ENCODE results near the gene GPRC5A. TPM values are rescaled to one million over a fixed set of nuclear protein-coding genes. Genes with fewer than 3 reads are reported as not detected.

Gene GPRC5A
- total and polyA plus RNA-seq, 2 experiments from 2014 or later = 37.8 to 84.8 TPM

DNA sequence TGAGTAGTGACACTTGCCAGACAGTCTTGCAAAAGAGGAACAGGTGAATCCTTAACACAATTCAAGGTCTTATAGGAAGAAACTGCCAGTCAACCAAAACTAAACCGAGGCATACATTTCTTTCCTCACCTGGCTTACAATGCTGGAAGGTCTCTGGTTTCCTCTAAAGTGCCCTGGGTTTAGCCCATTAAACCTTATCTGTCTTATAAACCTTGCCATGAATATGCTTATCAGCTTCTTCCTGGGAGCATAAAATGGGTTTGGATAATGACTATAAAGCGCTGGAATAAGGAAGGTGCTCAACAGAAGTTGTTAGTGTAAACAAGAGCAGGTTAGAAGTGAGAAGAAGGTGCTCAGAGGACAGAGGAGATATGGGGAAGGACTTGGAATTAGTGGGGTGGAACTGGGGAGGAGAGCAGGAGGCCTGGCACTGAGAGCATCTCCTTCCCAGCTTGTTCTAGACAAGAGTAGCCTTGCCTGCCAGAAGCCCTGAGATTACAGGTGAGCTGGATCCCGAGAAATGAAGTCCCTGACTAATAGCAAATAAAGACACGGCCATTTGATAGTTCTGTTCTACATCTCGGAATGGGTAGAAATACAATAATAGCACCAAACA is 14.1 kb upstream of the GPRC5A start:
- Histone ChIP-seq H3K9me2 (ENCODE audit: insufficient read depth) (no peaks in the 10 kb centered on the region), H3K9ac (no peak overlapping the region), H3K36me3 (ENCODE audit: low read depth) (no peaks in the 10 kb centered on the region), H2AFZ (no peak overlapping the region), H3F3A (ENCODE audit: insufficient read depth) (peaks cover 22% of the 10 kb centered on the region), H3K79me2 (ENCODE audit: insufficient read depth) (no peaks in the 10 kb centered on the region), H3K9me3 (ENCODE audit: low read depth) (no peaks in the 10 kb centered on the region), H4K20me1 (ENCODE audit: insufficient read depth) (no peaks in the 10 kb centered on the region), H3K4me2 (ENCODE audit: unreplicated experiment) (no peak overlapping the region), H3K27ac (no peak overlapping the region), H3K4me1 (ENCODE audit: insufficient read depth) (peaks cover 36% of the 10 kb centered on the region), H3K27me3 (replicated peaks; ENCODE audit: insufficient read depth) (no peaks in the 10 kb centered on the region), H3K4me3 (no peak overlapping the region)
- no peak for TF ChIP-seq EZH2 (IDR thresholded peaks at IDR 0.05; ENCODE audit: insufficient read depth, poor library complexity, severe bottlenecking)
- no peak for TF ChIP-seq EZH2phosphoT487 (IDR thresholded peaks at IDR 0.05; ENCODE audit: insufficient read depth, low read depth)
- 77 to 91% methylated on average over 5 of the region's 5 CpGs for WGBS, 2 experiments (ENCODE audit: low coverage in 1 of 2, low lambda C conversion rate in 2 of 2, missing lambda C conversion rate in 2 of 2)
- no peak for DNase-seq
- in situ Hi-C loops (cut with MboI) = no loop called here

DNA sequence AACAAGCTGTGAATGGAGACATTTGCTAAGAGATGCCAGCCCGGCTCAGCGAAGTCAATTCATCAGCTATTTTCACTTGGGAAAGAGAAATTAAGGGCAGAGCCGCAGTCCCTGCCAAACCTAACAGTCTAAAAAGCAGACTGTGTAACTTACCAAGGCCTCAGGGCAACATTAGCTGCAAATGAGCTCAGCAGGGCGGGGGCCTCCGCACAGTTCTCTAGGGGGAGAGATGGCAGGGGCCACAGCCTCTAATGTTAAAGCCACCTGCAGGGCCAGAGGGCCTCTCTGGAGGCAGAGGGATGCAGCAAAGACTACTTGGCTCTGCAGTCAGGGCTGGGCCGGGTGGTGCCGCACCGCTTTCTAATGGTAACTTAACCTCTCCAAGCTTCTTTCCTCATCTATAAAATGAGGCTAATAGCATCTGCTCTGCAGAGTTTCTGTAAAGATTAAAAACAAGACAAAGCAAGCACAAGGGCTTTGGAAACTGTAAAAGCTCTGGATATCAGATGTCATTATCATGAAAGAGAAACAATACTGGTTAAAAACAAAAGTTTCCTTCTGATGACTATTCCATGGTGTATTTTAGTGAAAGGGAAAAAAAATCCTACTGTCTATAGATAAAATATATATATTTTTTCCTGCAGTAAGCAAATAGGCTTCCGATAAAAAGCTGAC is 13.4 kb upstream of the GPRC5A start:
- Histone ChIP-seq H3K4me1 (ENCODE audit: insufficient read depth) (peaks cover 29% of the 10 kb centered on the region), H3K27ac (no peak overlapping the region), H3K4me2 (ENCODE audit: unreplicated experiment) (no peak overlapping the region), H2AFZ (no peak overlapping the region), H3K79me2 (ENCODE audit: insufficient read depth) (no peaks in the 10 kb centered on the region), H3K9me2 (ENCODE audit: insufficient read depth) (no peaks in the 10 kb centered on the region), H3K4me3 (no peak overlapping the region), H3K9ac (no peak overlapping the region), H4K20me1 (ENCODE audit: insufficient read depth) (no peaks in the 10 kb centered on the region), H3F3A (ENCODE audit: insufficient read depth) (peaks cover 15% of the 10 kb centered on the region; the same call in 1 of the 2 replicates), H3K27me3 (replicated peaks; ENCODE audit: insufficient read depth) (no peaks in the 10 kb centered on the region), H3K36me3 (ENCODE audit: low read depth) (no peaks in the 10 kb centered on the region), H3K9me3 (ENCODE audit: low read depth) (no peaks in the 10 kb centered on the region)
- TF ChIP-seq EZH2 (IDR thresholded peaks at IDR 0.05; ENCODE audit: insufficient read depth, poor library complexity, severe bottlenecking) (no peak), EZH2phosphoT487 (IDR thresholded peaks at IDR 0.05; ENCODE audit: insufficient read depth, low read depth) (no peak)
- in situ Hi-C loops (cut with MboI) = no loop called here
- peak; percentile 46 for DNase-seq
- 53 to 58% methylated on average over 9 of the region's 9 CpGs for WGBS, 2 experiments (ENCODE audit: low coverage in 1 of 2, low lambda C conversion rate in 2 of 2, missing lambda C conversion rate in 2 of 2)

DNA sequence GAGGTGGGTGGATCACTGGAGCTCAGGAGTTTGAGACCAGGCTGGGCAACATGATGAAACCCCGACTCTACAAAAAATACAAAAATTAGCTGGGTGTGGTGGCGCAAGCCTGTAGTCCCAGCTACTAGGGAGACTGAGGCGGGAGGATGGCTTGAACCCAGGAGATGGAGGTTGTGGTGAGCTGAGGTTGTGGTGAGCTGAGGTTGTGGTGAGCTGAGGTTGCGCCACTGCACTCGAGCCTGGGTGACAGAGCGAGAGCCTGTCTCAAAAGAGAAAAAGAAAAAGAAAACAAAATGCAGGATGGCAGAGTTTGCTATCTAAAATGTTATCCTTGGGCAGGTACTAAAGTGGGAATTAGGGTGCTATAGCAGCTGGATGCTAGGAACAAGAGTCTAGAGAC is 10.8 kb upstream of the GPRC5A start:
- 82 to 83% methylated on average over 6 of the region's 6 CpGs for WGBS, 2 experiments (ENCODE audit: low coverage in 1 of 2, low lambda C conversion rate in 2 of 2, missing lambda C conversion rate in 2 of 2)
- H3K27me3 ChIP-seq (replicated peaks; ENCODE audit: insufficient read depth) = no peaks in the 10 kb centered on the region

DNA sequence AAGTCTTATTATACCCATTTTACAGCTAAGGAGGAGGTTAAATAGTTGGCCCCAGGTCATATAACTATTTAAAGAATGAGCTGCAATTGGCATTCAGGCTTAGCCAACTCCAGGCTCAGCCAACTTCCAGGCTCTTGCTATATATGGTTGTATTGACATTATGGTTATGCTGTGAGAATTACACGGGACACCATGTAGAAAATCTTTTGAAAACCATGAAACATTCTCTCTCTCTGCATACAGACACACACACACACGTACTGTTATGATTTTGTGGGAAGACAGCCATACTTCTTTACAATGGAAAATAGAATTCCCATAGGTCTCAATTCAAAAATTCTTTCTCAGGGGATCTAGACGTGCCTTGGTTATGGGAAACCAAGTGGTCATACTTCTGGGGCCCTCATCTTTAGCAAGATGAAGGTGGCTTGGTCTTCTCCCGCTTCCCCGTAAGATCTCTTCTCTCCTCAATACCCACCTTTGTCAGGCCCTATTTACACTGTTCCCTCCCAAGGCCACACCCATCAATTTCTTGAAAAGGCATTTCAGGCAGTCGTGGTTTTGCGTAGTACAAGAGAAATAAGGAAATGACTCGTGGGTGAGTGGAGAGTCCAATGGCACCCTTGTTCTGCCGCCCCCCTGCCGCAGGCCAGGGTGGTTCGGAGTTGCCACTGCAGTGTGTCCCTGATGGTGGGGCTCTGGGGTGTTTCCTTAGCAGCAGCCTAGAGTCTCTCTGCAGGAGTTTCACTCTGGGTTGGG is 10.0 kb upstream of the GPRC5A start:
- Histone ChIP-seq H3K9me3 (ENCODE audit: low read depth) (no peaks in the 10 kb centered on the region), H4K20me1 (ENCODE audit: insufficient read depth) (no peaks in the 10 kb centered on the region), H3K36me3 (ENCODE audit: low read depth) (no peaks in the 10 kb centered on the region), H3F3A (ENCODE audit: insufficient read depth) (peaks cover 21% of the 10 kb centered on the region; the same call in 1 of the 2 replicates), H3K4me3 (no peak overlapping the region), H3K27ac (peak overlapping the region; percentile 16; the same call in 1 of the 2 replicates), H2AFZ (peak overlapping the region; percentile 9; the same call in 1 of the 2 replicates), H3K79me2 (ENCODE audit: insufficient read depth) (no peaks in the 10 kb centered on the region), H3K9me2 (ENCODE audit: insufficient read depth) (no peaks in the 10 kb centered on the region), H3K4me2 (ENCODE audit: unreplicated experiment) (no peak overlapping the region), H3K4me1 (ENCODE audit: insufficient read depth) (peaks cover 27% of the 10 kb centered on the region), H3K27me3 (replicated peaks; ENCODE audit: insufficient read depth) (no peaks in the 10 kb centered on the region), H3K9ac (no peak overlapping the region)
- DNase-seq = peak; percentile 84
- 49 to 50% methylated on average over 11 of the region's 11 CpGs for WGBS, 2 experiments (ENCODE audit: low coverage in 1 of 2, low lambda C conversion rate in 2 of 2, missing lambda C conversion rate in 2 of 2)
- TF ChIP-seq EZH2phosphoT487 (IDR thresholded peaks at IDR 0.05; ENCODE audit: insufficient read depth, low read depth) (no peak), EZH2 (IDR thresholded peaks at IDR 0.05; ENCODE audit: insufficient read depth, poor library complexity, severe bottlenecking) (no peak)
- in situ Hi-C loops (cut with MboI) = no loop called here

More for the DNA sequence above, 10.8 kb upstream of the GPRC5A start:
- in situ Hi-C loops (cut with MboI) = no loop called here
- Histone ChIP-seq H3K79me2 (ENCODE audit: insufficient read depth) (no peaks in the 10 kb centered on the region), H3K27ac (no peak overlapping the region), H3K4me3 (no peak overlapping the region), H3K9me2 (ENCODE audit: insufficient read depth) (no peaks in the 10 kb centered on the region), H3F3A (ENCODE audit: insufficient read depth) (peaks cover 21% of the 10 kb centered on the region; the same call in 1 of the 2 replicates), H3K4me1 (ENCODE audit: insufficient read depth) (peaks cover 27% of the 10 kb centered on the region), H3K36me3 (ENCODE audit: low read depth) (no peaks in the 10 kb centered on the region), H3K4me2 (ENCODE audit: unreplicated experiment) (no peak overlapping the region), H2AFZ (no peak overlapping the region), H3K9me3 (ENCODE audit: low read depth) (no peaks in the 10 kb centered on the region), H4K20me1 (ENCODE audit: insufficient read depth) (no peaks in the 10 kb centered on the region), H3K9ac (no peak overlapping the region)
- DNase-seq = no peak
- TF ChIP-seq EZH2phosphoT487 (IDR thresholded peaks at IDR 0.05; ENCODE audit: insufficient read depth, low read depth) (no peak), EZH2 (IDR thresholded peaks at IDR 0.05; ENCODE audit: insufficient read depth, poor library complexity, severe bottlenecking) (no peak)

Measured in GM23248 (cell line).